Prostate gland (tissue), 2 donors: ENCODE measurements around the gene SNRPA1. TPM values are rescaled to one million over a fixed set of nuclear protein-coding genes. Genes with fewer than 3 reads are reported as not detected.

Experiments used
- DNase-seq: peaks from one replicate; pipeline ENCODE4 v3.0.0-alpha.2; 2019; ENCODE audit warnings: low spot score
- H3K27ac ChIP-seq, 2 donors: fragments of 200-600 bp; sonication (generic); 2 replicates each; pipeline ENCODE4 v1.5.1; 2017 to 2019
- H3K27me3 ChIP-seq: fragments of 200-600 bp; sonication (generic); replicated peaks from 2 replicates; pipeline ENCODE4 v1.5.1; 2019; ENCODE audit not compliant: insufficient read depth
- H3K36me3 ChIP-seq, 2 donors: fragments of 200-600 bp; sonication (generic); 1 replicate in 1 of 2; 2 replicates in 1 of 2; pipeline versions ENCODE4 v1.5.1 to v1.8.1; 2017 to 2019
- H3K4me1 ChIP-seq: fragments of 200-600 bp; sonication (generic); replicated peaks from 2 replicates; pipeline ENCODE4 v1.5.1; 2019
- H3K4me3 ChIP-seq, 2 donors: fragments of 200-600 bp; sonication (generic); 2 replicates each; pipeline ENCODE4 v1.5.1; 2017 to 2019
- H3K9me3 ChIP-seq: fragments of 200-600 bp; sonication (generic); 2 replicates; pipeline ENCODE4 v1.5.1; 2017
- CTCF ChIP-seq, 4 experiments: fragments of 200-600 bp in 2 of 4; fragments of 450-650 bp in 2 of 4; sonication (generic) in 2 of 4; IDR thresholded peaks; 1 replicate in 3 of 4; 2 replicates in 1 of 4; pipeline ENCODE4 v1.5.1; 2016 to 2019; ENCODE audit warnings: antibody characterized with exemption in 4 of 4, mild to moderate bottlenecking in 2 of 4, moderate library complexity in 2 of 4
- POLR2A ChIP-seq: fragments of 450-650 bp; IDR thresholded peaks from one replicate; pipeline ENCODE4 v1.6.1; 2016; ENCODE audit warnings: antibody characterized with exemption, mild to moderate bottlenecking
- POLR2AphosphoS5 ChIP-seq: sonication (generic); formaldehyde crosslinking; IDR thresholded peaks from one replicate; pipeline ENCODE4 v1.6.1; 2017; ENCODE audit warnings: antibody characterized with exemption
- WGBS: methylation state at CpG from one replicate; pipeline ENCODE4 v1.1.5; 2018; 5-methylcytosine and 5-hydroxymethylcytosine counted together
- intact Hi-C: fragments of 100-400 bp; cut with DNase I; formaldehyde crosslinking; loops from one replicate; pipeline ENCODE4 v1.14.2; 2022
- total RNA-seq, 2 donors: library from RNA; depleted of rRNA; stranded (reverse); fragments of >200 nt; gene quantifications; one replicate each; pipeline ENCODE4 v1.1.0, GENCODE V29; 2016

Gene SNRPA1
- total RNA-seq, 2 donors from 2014 or later, result 23.6 to 55.3 TPM

- intact Hi-C loops, result no loop called here
- WGBS, result 88% methylated on average over 19 of the region's 20 CpGs
- H3K4me3 ChIP-seq, result no peak overlapping the region
Observed at GRCh38 chr15:101308604-101309435, 13.8 kb upstream of the SNRPA1 start.

GRCh38 chr15:101307897-101308603, 13.0 kb upstream of the SNRPA1 start:
- Histone ChIP-seq H3K4me3 (no peak overlapping the region), H3K4me1 (no peaks in the 10 kb centered on the region), H3K9me3 (no peaks in the 10 kb centered on the region), H3K27me3 (no peaks in the 10 kb centered on the region), H3K36me3 (no peaks in the 10 kb centered on the region), H3K27ac (no peak overlapping the region)
- no peak for DNase-seq
- TF ChIP-seq CTCF (IDR thresholded peaks at IDR 0.05) (no peak), POLR2AphosphoS5 (no peak), POLR2A (no peak)
- 87% methylated on average over 16 of the region's 16 CpGs for WGBS
- intact Hi-C loops, result no loop called here

More at GRCh38 chr15:101308604-101309435, 13.8 kb upstream of the SNRPA1 start:
- no peaks in the 10 kb centered on the region for H3K36me3 ChIP-seq
- no peaks in the 10 kb centered on the region for H3K4me1 ChIP-seq
- H3K9me3 ChIP-seq, result no peaks in the 10 kb centered on the region
- TF ChIP-seq POLR2A (no peak), POLR2AphosphoS5 (no peak), CTCF (IDR thresholded peaks at IDR 0.05) (no peak)
- no peak for DNase-seq
- H3K27ac ChIP-seq, result no peak overlapping the region
- H3K27me3 ChIP-seq, result no peaks in the 10 kb centered on the region

GRCh38 chr15:101307048-101307896, 12.2 kb upstream of the SNRPA1 start:
- H3K4me1 ChIP-seq, result no peaks in the 10 kb centered on the region
- H3K9me3 ChIP-seq, result no peaks in the 10 kb centered on the region
- no peaks in the 10 kb centered on the region for H3K36me3 ChIP-seq
- intact Hi-C loops, result no loop called here
- no peak overlapping the region for H3K4me3 ChIP-seq
- 68% methylated on average over 24 of the region's 24 CpGs for WGBS
- H3K27me3 ChIP-seq, result no peaks in the 10 kb centered on the region
- H3K27ac ChIP-seq, result no peak overlapping the region
- DNase-seq, result no peak
- no peak for TF ChIP-seq POLR2A
- TF ChIP-seq CTCF (IDR thresholded peaks at IDR 0.05), result no peak
- TF ChIP-seq POLR2AphosphoS5, result no peak

- TF ChIP-seq POLR2A, result no peak
- no peak for TF ChIP-seq POLR2AphosphoS5
- no peak for TF ChIP-seq CTCF (IDR thresholded peaks at IDR 0.05)
- Histone ChIP-seq H3K4me3 (no peak overlapping the region), H3K27ac (no peak overlapping the region), H3K9me3 (no peaks in the 10 kb centered on the region), H3K36me3 (no peaks in the 10 kb centered on the region), H3K27me3 (no peaks in the 10 kb centered on the region), H3K4me1 (no peaks in the 10 kb centered on the region)
- 84% methylated on average over 10 of the region's 10 CpGs for WGBS
- intact Hi-C loops, result no loop called here
- DNase-seq, result no peak
Observed at GRCh38 chr15:101306341-101307047, 11.4 kb upstream of the SNRPA1 start.
